ENCODE results near the gene LRFN2.

GRCh38 chr6:40419946-40420728, 167.0 kb downstream of the LRFN2 start:
- TF ChIP-seq CTCF (conservative IDR thresholded peaks at IDR 0.05 in 1 of 2, IDR thresholded peaks at IDR 0.05 in 1 of 2; ENCODE audit: extremely low read depth in 1 of 2, insufficient read depth in 1 of 2, low read depth in 1 of 2, low read length in 2 of 2) (no peak), EZH2 (IDR thresholded peaks at IDR 0.05; ENCODE audit: borderline replicate concordance, low read length) (no peak)

All from mammary epithelial cell (primary cell).